CD4-positive, alpha-beta T cell (primary cell): Measurements from ENCODE around the gene DNAAF2. TPM values are rescaled to one million over a fixed set of nuclear protein-coding genes. Genes with fewer than 3 reads are reported as not detected.
"Not testable (repeated sequence)": the region's sequence is repeated elsewhere in the genome, so short reads cannot be mapped to it uniquely, and the experiment has no call there.

Source experiments
- ATAC-seq: fragments of 200-7000 bp; cut with Tn5 transposase; one replicate; pipeline ENCODE4 v1.10.0; 2022; ENCODE audit warnings: mild to moderate bottlenecking; ENCODE audit not compliant: poor library complexity
- CTCF ChIA-PET: fragments of 350-600 bp; sonication (Branson Sonifier 250); formaldehyde crosslinking; loops from one replicate; lab custom pipeline; 2021; ENCODE audit warnings: antibody characterized with exemption, inconsistent platforms; lab: Charles Lee
- POLR2A ChIA-PET: fragments of 350-600 bp; sonication (Branson Sonifier 250); formaldehyde crosslinking; loops from one replicate; lab custom pipeline; 2021; ENCODE audit warnings: antibody characterized with exemption, inconsistent platforms; lab: Charles Lee
- DNase-seq, 14 experiments: peaks; one replicate each; pipeline ENCODE4 v3.0.0-alpha.2; 2013 to 2020; ENCODE audit warnings: mixed read lengths in 2 of 14
- H3K27ac ChIP-seq, 2 donors: one replicate each; pipeline versions ENCODE4 v1.5.1 to v1.7.0; 2013; ENCODE audit warnings: low read length in 2 of 2, low read depth in 1 of 2, mild to moderate bottlenecking in 1 of 2
- H3K27me3 ChIP-seq, 2 experiments: 1 replicate in 1 of 2; 2 replicates in 1 of 2; pipeline versions ENCODE4 v1.6.1 to v1.7.0; 2013; ENCODE audit warnings: low read length in 2 of 2, control low read depth in 1 of 2, mild to moderate bottlenecking in 1 of 2, moderate library complexity in 1 of 2; ENCODE audit not compliant: insufficient read depth in 2 of 2, control insufficient read depth in 1 of 2
- H3K36me3 ChIP-seq: one replicate; pipeline ENCODE4 v1.6.1; 2013; ENCODE audit warnings: low read length, control low read depth; ENCODE audit not compliant: insufficient read depth
- H3K4me1 ChIP-seq: one replicate; pipeline ENCODE4 v1.6.1; 2013; ENCODE audit warnings: low read length, control low read depth; ENCODE audit not compliant: insufficient read depth
- H3K4me3 ChIP-seq: one replicate; pipeline ENCODE4 v1.5.1; 2013; ENCODE audit warnings: mild to moderate bottlenecking, low read length, moderate library complexity
- H3K9me3 ChIP-seq, 2 experiments: 1 replicate in 1 of 2; 2 replicates in 1 of 2; pipeline versions ENCODE4 v1.6.1 to v1.7.0; 2013; ENCODE audit warnings: low read length in 2 of 2, mild to moderate bottlenecking in 2 of 2, control low read depth in 1 of 2, moderate library complexity in 1 of 2; ENCODE audit not compliant: control insufficient read depth in 1 of 2, insufficient read depth in 1 of 2
- H3K27ac Mint-ChIP-seq: one replicate; pipeline ENCODE4 v1.8.0; 2020; ENCODE audit warnings: mixed read lengths
- H3K27me3 Mint-ChIP-seq: one replicate; pipeline ENCODE4 v1.8.0; 2021; ENCODE audit warnings: mixed read lengths
- H3K36me3 Mint-ChIP-seq: one replicate; pipeline ENCODE4 v1.8.0; 2021; ENCODE audit warnings: low read depth, mixed read lengths
- H3K4me1 Mint-ChIP-seq: one replicate; pipeline ENCODE4 v1.8.0; 2021; ENCODE audit warnings: low read depth, mixed read lengths
- H3K4me3 Mint-ChIP-seq: one replicate; pipeline ENCODE4 v1.8.0; 2020; ENCODE audit warnings: mild to moderate bottlenecking, mixed read lengths
- H3K9me3 Mint-ChIP-seq: one replicate; pipeline ENCODE4 v1.8.0; 2020; ENCODE audit warnings: mixed read lengths
- intact Hi-C, 2 experiments: fragments of 100-400 bp; cut with DNase I in 1 of 2; cut with micrococcal nuclease in 1 of 2; formaldehyde crosslinking; loops; one replicate each; pipeline versions ENCODE4 v1.15.1 to v1.9.0; 2023 to 2025; cut with DNase I, micrococcal nuclease
- total RNA-seq, 174 experiments: library from RNA in 2 of 174; stranded (reverse) in 2 of 174; gene quantifications; one replicate each; pipeline ENCODE4 v1.2.3 and lab custom pipeline; 2021 to 2026
- TF ChIP-seq, protein P1 (sequence below): fragments of 200-600 bp; IDR thresholded peaks from one replicate; pipeline ENCODE4 v1.8.0; 2022; ENCODE audit warnings: antibody characterized with exemption, mild to moderate bottlenecking

DNAAF2 gene
- total RNA-seq, 2 experiments from 2014 or later: 7.5 to 8.0 TPM

DNA sequence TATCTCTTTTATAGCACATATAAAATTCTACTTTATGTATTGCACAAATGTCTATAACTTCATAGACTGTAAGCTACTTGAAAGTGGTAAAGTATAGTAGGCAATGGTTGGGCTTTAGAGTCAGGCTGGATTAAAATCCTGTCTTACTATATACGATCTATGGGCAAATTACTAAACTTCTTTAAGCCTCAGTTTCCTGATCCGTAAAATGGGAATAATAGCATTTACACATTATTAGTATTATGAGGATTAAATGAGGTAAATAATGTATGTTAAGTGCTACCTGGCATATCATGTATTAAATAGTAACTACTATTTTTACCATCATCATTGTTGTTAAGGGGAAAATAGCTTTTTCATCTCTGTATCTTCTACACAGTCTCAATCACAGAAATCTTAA, 38.5 kb upstream of the DNAAF2 start:
- Mint-ChIP-seq H3K4me1 (no peaks in the 10 kb centered on the region), H3K27me3 (no peaks in the 10 kb centered on the region), H3K27ac (no peak overlapping the region), H3K4me3 (no peak overlapping the region), H3K9me3 (no peaks in the 10 kb centered on the region), H3K36me3 (no peaks in the 10 kb centered on the region)
- H3K9me3 ChIP-seq: no peaks in the 10 kb centered on the region
- no peaks in the 10 kb centered on the region for H3K27me3 ChIP-seq
- H3K36me3 ChIP-seq: no peaks in the 10 kb centered on the region
- no peaks in the 10 kb centered on the region for H3K4me1 ChIP-seq
- POLR2A ChIA-PET: no interaction called here
- CTCF ChIA-PET: no interaction called here
- no peak for ATAC-seq
- no peak overlapping the region for H3K27ac ChIP-seq
- intact Hi-C loops: no loop called here
- DNase-seq: no peak
- no peak overlapping the region for H3K4me3 ChIP-seq
- TF ChIP-seq, protein P1, sequence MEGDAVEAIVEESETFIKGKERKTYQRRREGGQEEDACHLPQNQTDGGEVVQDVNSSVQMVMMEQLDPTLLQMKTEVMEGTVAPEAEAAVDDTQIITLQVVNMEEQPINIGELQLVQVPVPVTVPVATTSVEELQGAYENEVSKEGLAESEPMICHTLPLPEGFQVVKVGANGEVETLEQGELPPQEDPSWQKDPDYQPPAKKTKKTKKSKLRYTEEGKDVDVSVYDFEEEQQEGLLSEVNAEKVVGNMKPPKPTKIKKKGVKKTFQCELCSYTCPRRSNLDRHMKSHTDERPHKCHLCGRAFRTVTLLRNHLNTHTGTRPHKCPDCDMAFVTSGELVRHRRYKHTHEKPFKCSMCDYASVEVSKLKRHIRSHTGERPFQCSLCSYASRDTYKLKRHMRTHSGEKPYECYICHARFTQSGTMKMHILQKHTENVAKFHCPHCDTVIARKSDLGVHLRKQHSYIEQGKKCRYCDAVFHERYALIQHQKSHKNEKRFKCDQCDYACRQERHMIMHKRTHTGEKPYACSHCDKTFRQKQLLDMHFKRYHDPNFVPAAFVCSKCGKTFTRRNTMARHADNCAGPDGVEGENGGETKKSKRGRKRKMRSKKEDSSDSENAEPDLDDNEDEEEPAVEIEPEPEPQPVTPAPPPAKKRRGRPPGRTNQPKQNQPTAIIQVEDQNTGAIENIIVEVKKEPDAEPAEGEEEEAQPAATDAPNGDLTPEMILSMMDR: no peak

DNA sequence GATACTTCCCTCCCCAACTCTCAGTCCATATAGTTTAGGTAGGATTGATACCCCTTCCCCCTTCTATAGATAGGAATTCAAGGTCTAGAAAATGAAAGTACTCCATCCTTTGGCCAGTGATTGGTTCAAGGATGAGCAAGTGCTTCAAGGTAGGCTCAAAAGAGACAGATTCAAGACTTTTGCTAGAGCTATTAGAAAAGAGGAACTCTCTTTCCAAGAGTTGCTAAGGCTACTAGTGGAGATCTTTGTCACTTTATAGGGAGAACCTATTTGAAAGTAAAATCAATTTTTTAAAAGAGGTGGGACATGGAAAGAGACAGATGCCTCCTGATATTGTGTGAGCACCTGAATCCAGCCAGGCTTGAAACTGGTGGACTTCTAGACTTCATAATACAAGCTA, 35.4 kb upstream of the DNAAF2 start:
- CTCF ChIA-PET: no interaction called here
- H3K9me3 Mint-ChIP-seq: no peaks in the 10 kb centered on the region
- H3K4me3 Mint-ChIP-seq: no peak overlapping the region

DNA sequence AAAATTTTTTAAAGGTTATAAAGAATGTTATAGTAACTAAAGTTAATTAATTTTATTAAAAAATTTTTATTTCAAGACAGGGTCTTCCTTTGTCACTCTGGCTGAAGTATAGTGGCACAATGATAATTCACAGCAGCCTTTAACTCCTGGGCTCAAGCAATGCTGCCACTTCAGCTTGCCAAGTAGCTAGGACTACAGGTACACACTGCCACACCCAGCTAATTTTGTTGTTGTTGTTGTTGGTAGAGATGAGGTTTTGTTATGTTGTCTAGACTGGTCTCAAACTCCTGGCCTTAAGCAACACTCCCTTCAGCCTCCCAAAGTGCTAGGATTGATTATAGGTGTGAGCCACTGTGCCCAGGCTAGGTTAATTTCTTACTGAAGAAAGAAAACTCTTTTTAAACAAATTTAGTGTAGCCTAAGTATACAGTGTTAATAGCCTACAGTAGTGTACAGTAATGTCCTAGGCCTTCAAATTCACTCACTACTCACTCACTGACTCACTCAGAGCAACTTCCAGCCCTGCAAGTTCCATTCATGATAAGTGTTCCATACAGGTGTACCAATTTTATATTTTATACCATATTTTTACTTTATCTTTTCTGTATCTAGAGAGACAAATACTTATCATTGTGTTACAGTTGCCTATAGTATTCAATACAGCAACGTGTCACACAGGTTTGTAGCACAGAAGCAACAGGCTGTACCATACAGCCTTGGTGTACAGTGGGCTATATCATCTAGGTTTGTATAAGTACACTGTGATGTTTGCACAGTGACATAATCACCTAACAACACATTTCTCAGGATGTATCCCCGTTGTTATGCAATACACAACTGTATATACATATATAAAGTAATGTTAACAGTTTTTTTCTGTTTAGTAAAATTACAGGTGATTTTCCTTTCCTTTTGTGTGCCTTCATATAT, 24.7 kb upstream of the DNAAF2 start:
- ATAC-seq (no peak), DNase-seq (no peak)
- Histone ChIP-seq H3K4me3 (no peak overlapping the region), H3K36me3 (no peaks in the 10 kb centered on the region), H3K4me1 (no peaks in the 10 kb centered on the region), H3K27ac (no peak overlapping the region), H3K9me3 (no peaks in the 10 kb centered on the region), H3K27me3 (no peaks in the 10 kb centered on the region)
- Mint-ChIP-seq H3K36me3 (no peaks in the 10 kb centered on the region), H3K27ac (no peak overlapping the region), H3K27me3 (no peaks in the 10 kb centered on the region), H3K9me3 (no peaks in the 10 kb centered on the region), H3K4me3 (no peak overlapping the region), H3K4me1 (peaks cover 4% of the 10 kb centered on the region)
- POLR2A ChIA-PET: no interaction called here
- CTCF ChIA-PET: interaction anchor here (1.5 kb wide), 1 partner anchor 35 kb away, joined by 4 read pairs; no protein-coding TSS in a partner anchor
- intact Hi-C loops: no loop called here
- TF ChIP-seq, protein P1: no peak

More for the DNA sequence above, 35.4 kb upstream of the DNAAF2 start:
- Mint-ChIP-seq H3K27ac (no peak overlapping the region), H3K36me3 (no peaks in the 10 kb centered on the region), H3K4me1 (no peaks in the 10 kb centered on the region), H3K27me3 (no peaks in the 10 kb centered on the region)
- intact Hi-C loops: no loop called here
- TF ChIP-seq, protein P1: no peak
- no peak overlapping the region for H3K27ac ChIP-seq
- no peak for ATAC-seq
- no peak for DNase-seq
- H3K4me3 ChIP-seq: no peak overlapping the region
- no peaks in the 10 kb centered on the region for H3K9me3 ChIP-seq
- H3K4me1 ChIP-seq: no peaks in the 10 kb centered on the region
- H3K36me3 ChIP-seq: no peaks in the 10 kb centered on the region
- POLR2A ChIA-PET: no interaction called here
- no peaks in the 10 kb centered on the region for H3K27me3 ChIP-seq

DNA sequence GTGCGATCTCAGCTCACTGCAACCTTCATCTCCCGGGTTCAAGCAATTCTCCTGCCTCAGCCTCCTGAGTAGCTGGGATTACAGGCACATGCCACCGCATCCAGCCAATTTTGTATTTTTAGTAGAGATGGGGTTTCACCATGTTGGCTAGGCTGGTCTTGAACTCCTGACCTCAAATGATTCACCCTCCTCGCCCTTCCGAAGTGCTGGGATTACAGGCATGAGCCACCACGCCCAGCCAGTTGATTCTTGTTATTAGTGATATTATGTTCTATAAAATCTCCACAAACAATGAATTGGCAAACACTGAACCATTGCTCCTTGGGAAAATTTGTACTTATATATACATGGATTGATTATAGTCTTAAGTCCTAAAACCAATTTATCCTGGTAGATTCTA, 22.5 kb upstream of the DNAAF2 start:
- ATAC-seq, H3K27me3 ChIP-seq, H3K27me3 Mint-ChIP-seq, intact Hi-C loops, DNase-seq, H3K9me3 Mint-ChIP-seq, H3K4me1 ChIP-seq, CTCF ChIA-PET, H3K9me3 ChIP-seq, H3K27ac Mint-ChIP-seq, H3K4me3 ChIP-seq, H3K36me3 ChIP-seq, H3K4me1 Mint-ChIP-seq, H3K27ac ChIP-seq, H3K4me3 Mint-ChIP-seq, POLR2A ChIA-PET, H3K36me3 Mint-ChIP-seq: not testable (repeated sequence)
